ENCODE measurements around the gene KNCN.

DNA sequence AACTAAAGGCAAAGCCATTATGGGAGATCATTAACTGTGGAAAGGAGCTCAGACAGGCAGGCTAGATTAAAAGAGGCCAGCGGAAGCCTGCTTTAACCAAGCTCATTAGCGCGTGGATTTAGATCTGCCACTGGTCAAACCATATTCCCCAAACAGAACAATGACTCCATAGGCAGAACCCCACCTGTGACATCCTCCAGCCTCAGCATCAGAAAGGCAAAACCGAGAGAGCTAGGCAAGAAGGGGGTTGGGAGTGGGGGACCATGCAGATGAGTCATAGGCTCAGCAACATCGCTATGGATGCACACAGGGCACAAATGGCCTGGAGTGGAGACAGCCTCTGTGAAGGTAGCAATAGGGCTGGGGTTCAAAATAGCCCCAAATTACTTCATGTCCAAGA is 32.0 kb upstream of the KNCN start:
- TF ChIP-seq, protein P1, sequence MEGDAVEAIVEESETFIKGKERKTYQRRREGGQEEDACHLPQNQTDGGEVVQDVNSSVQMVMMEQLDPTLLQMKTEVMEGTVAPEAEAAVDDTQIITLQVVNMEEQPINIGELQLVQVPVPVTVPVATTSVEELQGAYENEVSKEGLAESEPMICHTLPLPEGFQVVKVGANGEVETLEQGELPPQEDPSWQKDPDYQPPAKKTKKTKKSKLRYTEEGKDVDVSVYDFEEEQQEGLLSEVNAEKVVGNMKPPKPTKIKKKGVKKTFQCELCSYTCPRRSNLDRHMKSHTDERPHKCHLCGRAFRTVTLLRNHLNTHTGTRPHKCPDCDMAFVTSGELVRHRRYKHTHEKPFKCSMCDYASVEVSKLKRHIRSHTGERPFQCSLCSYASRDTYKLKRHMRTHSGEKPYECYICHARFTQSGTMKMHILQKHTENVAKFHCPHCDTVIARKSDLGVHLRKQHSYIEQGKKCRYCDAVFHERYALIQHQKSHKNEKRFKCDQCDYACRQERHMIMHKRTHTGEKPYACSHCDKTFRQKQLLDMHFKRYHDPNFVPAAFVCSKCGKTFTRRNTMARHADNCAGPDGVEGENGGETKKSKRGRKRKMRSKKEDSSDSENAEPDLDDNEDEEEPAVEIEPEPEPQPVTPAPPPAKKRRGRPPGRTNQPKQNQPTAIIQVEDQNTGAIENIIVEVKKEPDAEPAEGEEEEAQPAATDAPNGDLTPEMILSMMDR (IDR thresholded peaks at IDR 0.05; ENCODE audit: low read depth, low read length): no peak
- TF ChIP-seq EZH2phosphoT487 (IDR thresholded peaks at IDR 0.05; ENCODE audit: low read depth): no peak
